Liver (tissue), 3 donors: ENCODE measurements around the gene PIM1.

Experiments
- CTCF ChIP-seq: fragments of 150-350 bp; IDR thresholded peaks from 2 replicates; pipeline ENCODE4 v1.5.1; 2017; ENCODE audit warnings: improper control_type of control experiment, low read depth, low read length; ENCODE audit not compliant: missing input control
- EGR1 ChIP-seq, 2 donors: IDR thresholded peaks; 2 replicates each; pipeline ENCODE4 v1.6.1; 2016 to 2018; ENCODE audit warnings: antibody characterized with exemption in 2 of 2, low read depth in 2 of 2
- HNF4A ChIP-seq, 2 donors: conservative IDR thresholded peaks; 2 replicates each; pipeline ENCODE4 v1.6.1; 2016; ENCODE audit warnings: antibody characterized with exemption in 2 of 2, mild to moderate bottlenecking in 2 of 2
- NR2F2 ChIP-seq: IDR thresholded peaks from 2 replicates; pipeline ENCODE4 v1.6.1; 2016; ENCODE audit warnings: antibody characterized with exemption
- TAF1 ChIP-seq: conservative IDR thresholded peaks from 2 replicates; pipeline ENCODE4 v1.6.1; 2016; ENCODE audit warnings: antibody characterized with exemption, mild to moderate bottlenecking
- TF ChIP-seq, protein P1 (sequence below): IDR thresholded peaks from 2 replicates; pipeline ENCODE4 v1.6.1; 2016; ENCODE audit warnings: antibody characterized with exemption
- donor health status: healthy.
- donor health status: healthy.

GRCh38 chr6:37204014-37204751, 34.2 kb downstream of the PIM1 start:
- TF ChIP-seq CTCF (no peak), HNF4A (conservative IDR thresholded peaks at IDR 0.05) (peak; percentile 71 to 89), EGR1 (IDR thresholded peaks at IDR 0.05; ENCODE audit: low read depth in 2 of 2) (no peak), NR2F2 (no peak), TAF1 (no peak)
- TF ChIP-seq, protein P1, sequence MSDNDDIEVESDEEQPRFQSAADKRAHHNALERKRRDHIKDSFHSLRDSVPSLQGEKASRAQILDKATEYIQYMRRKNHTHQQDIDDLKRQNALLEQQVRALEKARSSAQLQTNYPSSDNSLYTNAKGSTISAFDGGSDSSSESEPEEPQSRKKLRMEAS: no peak
